HG03558 (cell line): ENCODE results near the gene STAT5B.

Experiments
- ATAC-seq: cut with Tn5 transposase; IDR thresholded peaks from one replicate; pipeline ENCODE4 v1.9.1; 2021; ENCODE audit warnings: moderate number of reproducible peaks; ENCODE audit not compliant: unreplicated experiment; ENCODE audit errors: extremely low read depth

Gene STAT5B

GRCh38 chr17:42183741-42184711 is 92.2 kb downstream of the STAT5B start:
- no peak for ATAC-seq

DNA sequence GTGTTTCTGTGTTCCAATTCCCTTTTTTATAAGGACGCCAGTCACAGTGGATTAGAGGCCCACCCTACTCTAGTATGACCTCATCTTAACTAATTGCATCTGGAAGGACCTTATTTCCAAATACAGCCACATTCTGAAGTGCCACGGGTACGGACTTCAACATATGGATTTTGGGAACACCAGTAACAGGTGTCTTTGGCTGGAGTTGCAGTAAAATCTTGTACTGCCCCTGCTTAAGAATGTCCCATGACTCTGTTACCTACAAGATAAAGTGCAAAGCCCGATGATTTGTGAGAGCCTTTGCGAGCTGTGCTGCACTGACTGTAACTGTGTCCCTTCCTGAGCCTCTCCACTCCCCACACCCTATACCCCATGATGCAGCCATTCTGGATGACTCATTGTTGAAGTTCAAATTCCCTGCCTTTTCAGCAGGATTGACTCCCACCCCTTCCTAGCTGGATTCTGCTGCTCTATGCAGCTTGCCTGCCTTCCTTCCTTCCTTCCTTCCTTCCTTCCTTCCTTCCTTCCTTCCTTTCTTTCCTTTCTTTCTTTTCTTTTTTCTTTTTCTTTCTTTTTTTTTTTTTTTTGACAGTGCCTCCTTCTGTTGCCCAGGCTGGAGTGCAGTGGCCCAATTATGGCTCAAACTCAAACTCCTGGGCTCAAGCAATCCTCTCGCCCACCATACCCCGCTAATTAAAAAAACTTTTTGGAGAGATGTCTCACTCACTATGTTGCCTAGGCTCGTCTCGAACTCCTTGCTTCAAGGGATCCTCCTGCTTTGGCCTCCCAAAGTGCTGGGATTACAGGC is 93.1 kb downstream of the STAT5B start:
- no peak for ATAC-seq

- ATAC-seq, result no peak
These were observed 94.4 kb downstream of the STAT5B start for GRCh38 chr17:42181851-42182207.

DNA sequence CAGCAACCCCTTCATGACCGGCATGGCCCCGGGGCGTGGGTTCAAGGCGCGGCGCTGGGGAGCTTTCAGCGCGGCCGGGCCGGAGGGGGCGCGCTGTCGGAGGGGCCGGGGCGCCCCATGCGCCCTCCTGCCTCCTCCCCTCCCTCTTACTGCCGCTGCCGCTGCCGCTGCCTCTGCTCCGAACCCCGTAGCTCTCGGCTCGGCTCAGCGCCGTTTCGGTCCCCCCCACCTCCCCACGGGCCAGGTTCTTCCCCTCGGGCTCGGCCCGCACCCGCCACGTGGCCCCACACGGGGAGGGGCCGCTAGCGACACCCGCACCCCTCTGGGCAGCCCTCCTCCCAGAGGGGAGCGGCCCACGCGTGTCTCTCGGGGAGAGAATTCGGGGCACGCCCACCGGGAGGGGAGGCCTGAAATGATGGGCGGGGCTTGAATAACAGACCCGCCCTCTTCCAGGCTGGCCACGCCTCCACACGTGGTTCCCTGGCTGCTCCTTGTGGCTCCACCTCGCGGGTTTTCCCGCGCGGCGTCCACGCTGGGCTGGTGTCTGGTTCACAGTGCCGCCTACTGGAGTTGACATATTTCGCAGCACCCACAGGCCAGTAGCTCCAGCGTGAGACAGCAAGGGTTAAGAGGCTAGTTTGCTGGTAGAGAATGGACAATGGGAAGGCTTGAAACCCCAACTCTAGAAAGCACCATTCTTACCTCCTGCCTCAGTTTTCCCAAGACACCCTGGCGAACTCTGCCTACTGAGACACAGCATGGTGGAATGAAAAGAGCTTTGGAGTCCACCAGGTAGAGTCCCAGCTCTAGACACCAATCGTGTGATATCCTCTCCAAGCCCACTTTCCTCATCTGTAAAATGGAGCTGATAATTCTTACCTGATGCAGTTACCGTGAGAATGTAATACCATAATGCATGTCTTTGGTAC is 95.0 kb downstream of the STAT5B start, which contains the start of gene KCNH4:
TSS of gene KCNH4 (minus strand) at position 221 of the 929 bp plus-strand sequence. CDS start at position 24, 197 bp downstream.
- ATAC-seq, result no peak

GRCh38 chr17:42180411-42180921 is 95.7 kb downstream of the STAT5B start:
- no peak for ATAC-seq

GRCh38 chr17:42179911-42180410 is 96.2 kb downstream of the STAT5B start:
- no peak for ATAC-seq

GRCh38 chr17:42179335-42179734 is 96.9 kb downstream of the STAT5B start:
- no peak for ATAC-seq

- no peak for ATAC-seq
These were observed 97.4 kb downstream of the STAT5B start for GRCh38 chr17:42178817-42179216.

- no peak for ATAC-seq
These were observed 98.5 kb downstream of the STAT5B start for GRCh38 chr17:42177684-42178083.

- ATAC-seq, result no peak
These were observed 101.9 kb downstream of the STAT5B start for GRCh38 chr17:42174126-42174783.

DNA sequence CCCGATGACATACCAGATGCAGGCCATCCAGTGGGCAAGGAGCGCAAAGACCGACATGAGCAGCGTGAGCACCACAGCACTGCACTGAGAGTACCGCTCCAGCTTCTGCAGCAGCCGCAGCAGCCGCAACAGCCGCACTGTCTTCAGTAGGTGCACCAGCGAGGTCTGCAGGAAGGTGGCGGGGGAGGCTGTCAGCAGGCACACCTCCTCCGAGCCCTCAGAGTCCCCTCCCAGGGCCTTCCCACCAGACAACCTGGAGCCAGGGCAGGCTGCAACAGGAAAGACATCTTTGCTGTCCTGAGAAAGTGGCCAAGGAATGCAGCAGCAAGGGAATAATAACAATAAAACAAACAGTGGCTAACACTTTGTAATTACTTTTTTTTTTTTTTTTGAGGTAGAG is 104.4 kb downstream of the STAT5B start:
- ATAC-seq, result no peak

- no peak for ATAC-seq
These were observed 106.8 kb downstream of the STAT5B start for GRCh38 chr17:42169351-42169750.

DNA sequence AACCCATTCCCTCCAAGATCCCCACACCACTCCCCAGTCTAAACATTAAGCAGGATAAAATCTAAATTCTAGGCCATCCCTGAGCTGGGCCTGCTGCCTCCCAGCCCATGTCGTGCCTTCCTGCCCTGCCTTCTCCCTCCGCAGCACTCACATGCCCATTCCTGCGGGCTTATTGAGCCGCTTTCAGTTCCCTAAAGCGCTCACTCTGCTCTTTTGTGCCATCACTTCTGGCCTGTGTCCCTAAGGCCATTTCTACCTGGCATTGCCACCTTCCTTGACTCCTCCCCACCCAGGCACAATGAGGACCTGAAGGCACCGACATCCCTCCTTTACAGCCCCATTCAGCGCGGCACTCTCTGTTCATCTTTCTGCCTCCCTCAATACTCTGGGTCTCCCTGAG is 108.4 kb downstream of the STAT5B start:
- ATAC-seq, result no peak

DNA sequence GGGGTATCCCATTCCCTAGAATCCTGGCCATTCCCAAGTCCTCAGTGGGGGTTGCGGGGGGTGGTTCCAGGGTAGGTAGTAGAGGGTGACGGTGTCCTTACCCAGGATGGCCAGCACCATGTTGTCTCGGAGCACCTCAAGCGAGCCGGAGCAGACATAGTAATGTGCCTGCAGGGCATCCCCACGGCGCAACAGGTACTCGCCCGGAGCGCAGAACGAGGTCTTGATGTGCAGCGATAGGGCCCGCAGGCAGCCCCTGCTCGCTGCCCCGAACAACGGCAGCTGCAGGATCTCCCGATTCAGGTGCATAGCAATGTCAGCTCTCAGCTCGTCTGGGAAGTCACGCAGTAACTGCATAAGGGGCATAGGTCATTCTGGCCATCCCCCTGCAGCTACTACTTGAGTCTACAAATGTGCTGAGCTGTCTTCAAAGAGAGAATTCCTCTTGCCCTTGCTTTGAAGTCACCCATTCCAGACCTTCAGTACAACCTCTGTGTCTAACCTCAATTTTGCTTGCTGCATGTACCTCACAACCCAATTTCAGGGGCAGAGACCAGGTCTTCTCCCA is 109.9 kb downstream of the STAT5B start:
- no peak for ATAC-seq

GRCh38 chr17:42165751-42166150 is 110.4 kb downstream of the STAT5B start:
- ATAC-seq, result no peak

DNA sequence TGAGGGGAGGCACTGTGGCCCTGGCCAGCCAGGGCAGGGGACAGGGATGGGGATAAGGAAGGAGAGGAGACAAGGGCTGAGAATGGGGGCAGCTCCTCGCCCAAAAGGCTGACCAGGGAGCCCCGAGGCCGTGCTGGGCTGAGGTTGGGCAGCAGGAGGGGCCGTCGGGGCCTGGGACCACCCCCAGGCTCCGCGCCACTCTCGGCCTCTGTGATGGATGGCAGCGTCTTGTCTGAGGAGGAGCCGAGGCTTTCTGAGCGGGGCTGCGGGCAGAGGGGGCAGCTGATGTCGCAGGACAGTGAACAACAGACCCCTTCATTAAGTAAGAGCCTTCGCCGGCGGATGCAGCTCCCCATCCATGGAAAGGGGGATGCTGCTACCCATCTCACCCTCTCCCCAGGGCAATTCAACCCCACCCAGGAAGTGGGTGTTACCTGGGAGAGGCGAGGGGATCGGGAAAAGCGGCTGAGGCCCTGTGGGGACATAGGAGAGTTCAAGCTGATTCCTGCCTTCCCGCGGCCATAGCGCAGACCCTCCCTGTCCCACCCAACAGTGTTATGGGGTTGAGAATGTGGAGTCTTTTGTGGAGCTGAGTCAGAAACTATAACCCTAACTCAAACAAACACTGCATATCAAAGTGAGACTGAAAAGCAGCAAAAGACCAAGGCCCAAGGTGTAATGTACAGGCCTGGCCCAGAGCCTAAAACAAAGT is 112.3 kb downstream of the STAT5B start:
- ATAC-seq, result no peak

- ATAC-seq, result no peak
These were observed 113.1 kb downstream of the STAT5B start for GRCh38 chr17:42163113-42163512.

- no peak for ATAC-seq
These were observed 115.7 kb downstream of the STAT5B start for GRCh38 chr17:42160531-42160910.
